Fibroblast of pulmonary artery (primary cell): ENCODE results near the gene C1QTNF3.

Experiments
- DNase-seq: peaks from one replicate; pipeline ENCODE4 v3.0.0-alpha.2; 2010; ENCODE audit warnings: low read depth
- H3K4me3 ChIP-seq: replicated peaks from 2 replicates; pipeline ENCODE4 v1.5.1; 2011; ENCODE audit warnings: low read depth, mild to moderate bottlenecking, control low read depth, low read length, moderate library complexity
- TF ChIP-seq, protein P1 (sequence below): IDR thresholded peaks from 2 replicates; pipeline ENCODE4 v1.5.1; 2011; ENCODE audit warnings: mild to moderate bottlenecking, control low read depth, low read length, inconsistent platforms; ENCODE audit errors: missing control alignments

The C1QTNF3 gene

DNA sequence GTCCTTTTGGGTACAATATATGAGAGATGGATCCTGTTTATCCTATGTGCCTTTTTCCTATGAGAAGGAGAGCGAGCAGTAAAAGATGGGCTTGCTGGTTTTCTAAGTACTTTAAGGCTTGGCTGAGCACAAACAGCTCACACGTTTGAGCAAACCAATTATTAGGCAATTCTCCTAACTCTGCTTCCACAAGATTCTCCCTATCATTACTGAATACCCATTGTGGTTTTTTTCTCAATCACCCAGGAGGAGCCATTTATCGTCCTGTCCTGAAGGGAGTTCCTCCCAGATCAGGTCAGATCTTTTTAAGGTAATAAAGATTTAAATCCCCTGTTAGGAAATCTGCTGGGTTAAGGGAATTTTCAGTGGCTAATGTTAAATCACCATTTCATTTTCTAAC is 19.4 kb upstream of the C1QTNF3 start:
- no peak overlapping the region for H3K4me3 ChIP-seq
- TF ChIP-seq, protein P1, sequence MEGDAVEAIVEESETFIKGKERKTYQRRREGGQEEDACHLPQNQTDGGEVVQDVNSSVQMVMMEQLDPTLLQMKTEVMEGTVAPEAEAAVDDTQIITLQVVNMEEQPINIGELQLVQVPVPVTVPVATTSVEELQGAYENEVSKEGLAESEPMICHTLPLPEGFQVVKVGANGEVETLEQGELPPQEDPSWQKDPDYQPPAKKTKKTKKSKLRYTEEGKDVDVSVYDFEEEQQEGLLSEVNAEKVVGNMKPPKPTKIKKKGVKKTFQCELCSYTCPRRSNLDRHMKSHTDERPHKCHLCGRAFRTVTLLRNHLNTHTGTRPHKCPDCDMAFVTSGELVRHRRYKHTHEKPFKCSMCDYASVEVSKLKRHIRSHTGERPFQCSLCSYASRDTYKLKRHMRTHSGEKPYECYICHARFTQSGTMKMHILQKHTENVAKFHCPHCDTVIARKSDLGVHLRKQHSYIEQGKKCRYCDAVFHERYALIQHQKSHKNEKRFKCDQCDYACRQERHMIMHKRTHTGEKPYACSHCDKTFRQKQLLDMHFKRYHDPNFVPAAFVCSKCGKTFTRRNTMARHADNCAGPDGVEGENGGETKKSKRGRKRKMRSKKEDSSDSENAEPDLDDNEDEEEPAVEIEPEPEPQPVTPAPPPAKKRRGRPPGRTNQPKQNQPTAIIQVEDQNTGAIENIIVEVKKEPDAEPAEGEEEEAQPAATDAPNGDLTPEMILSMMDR, result no peak
- DNase-seq, result no peak

DNA sequence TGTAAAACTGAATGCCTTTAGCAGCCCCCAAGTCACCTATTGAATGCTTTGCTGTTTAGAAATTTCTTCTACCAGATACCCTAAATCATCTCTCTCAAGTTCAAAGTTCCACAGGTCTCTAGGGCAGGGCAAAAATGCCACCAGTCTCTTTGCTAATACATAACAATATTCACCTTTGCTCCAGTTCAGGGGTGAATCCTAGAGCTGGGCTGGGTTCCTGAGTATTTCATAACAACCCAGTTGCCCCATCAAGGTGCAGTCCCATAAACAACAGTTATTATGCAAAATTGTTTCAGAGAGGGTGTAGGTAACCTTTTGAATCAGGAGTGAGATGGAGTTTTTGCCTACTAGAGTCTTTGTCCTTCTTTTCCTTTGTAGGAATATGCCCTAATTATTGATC is 19.0 kb upstream of the C1QTNF3 start:
- TF ChIP-seq, protein P1, result no peak
- no peak overlapping the region for H3K4me3 ChIP-seq
- no peak for DNase-seq

DNA sequence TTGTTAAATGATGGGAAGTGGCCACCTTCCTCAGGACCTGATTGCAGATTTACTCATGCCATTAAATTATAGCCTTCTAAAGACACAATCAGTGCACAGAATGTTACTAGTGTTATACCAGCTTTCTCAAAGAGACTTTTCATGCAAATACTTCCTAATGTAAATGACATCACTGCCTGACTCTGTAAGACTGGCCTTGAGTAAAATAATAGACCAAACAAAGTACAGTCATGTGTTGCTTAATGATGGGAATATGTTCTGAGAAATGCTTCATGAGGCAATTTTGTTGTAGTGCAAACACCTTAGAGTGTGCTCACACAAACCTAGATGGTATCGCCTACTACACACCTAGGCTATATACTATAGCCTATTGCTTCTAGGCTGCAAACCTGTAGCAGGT is 17.0 kb upstream of the C1QTNF3 start:
- no peak overlapping the region for H3K4me3 ChIP-seq
- TF ChIP-seq, protein P1, result no peak
- DNase-seq, result no peak

DNA sequence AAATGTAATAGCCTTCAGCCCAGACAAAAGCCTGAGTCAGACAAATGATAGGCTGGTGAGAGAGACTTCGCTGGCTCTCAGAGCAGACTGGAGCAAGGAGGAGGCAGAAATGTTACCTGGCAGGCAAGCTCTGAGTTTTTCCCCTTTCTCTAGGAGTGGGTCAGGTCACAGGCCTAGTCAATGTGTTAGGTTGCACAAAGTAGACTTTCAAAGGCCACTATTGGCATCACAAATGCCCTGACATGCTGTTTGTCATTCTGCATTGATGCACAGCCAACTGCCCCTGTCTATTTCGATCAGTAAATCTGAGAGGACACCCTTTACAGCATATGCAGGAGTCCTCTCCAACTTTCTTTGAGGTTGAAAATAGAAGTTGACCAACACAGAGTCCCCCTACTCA is 15.5 kb upstream of the C1QTNF3 start:
- no peak overlapping the region for H3K4me3 ChIP-seq
- DNase-seq, result no peak
- TF ChIP-seq, protein P1, result no peak

DNA sequence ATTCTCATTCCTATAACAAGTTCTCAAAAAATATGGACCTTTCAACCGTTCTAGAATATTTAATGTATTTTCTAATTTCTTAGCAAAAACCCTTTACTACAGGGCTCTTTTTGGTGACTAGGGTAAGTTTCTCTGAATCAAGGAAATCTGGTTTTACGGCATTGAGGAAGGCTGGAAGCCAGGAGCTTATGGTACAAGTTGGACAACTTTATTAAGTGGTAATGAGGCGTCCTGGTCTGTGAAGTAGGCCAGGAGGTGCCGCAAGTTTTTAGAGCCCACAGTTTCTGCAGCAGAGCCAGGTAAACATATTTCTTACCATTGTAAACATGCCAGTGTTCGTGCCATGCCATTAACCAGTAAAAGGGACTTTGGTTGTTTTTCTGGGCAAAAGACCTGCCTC is 14.6 kb upstream of the C1QTNF3 start:
- TF ChIP-seq, protein P1, result no peak
- no peak overlapping the region for H3K4me3 ChIP-seq
- no peak for DNase-seq

DNA sequence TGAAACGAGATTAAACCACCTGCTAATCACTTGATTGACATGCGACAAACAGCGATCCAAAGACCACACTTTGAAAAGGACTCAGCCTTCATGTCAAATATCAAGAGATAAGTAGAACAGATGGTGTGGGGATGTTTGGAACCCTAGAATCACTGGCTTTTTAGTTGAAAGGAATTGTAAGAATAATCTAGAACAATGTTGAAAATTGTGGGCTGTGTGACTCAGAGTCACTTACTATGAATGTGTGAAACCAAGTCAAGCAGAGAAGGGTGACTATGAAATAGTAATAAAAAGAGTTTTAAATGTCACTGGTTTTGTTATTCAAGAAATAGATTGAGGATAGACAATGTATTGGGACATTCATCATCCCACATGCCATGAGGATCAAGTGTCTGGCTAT is 14.1 kb upstream of the C1QTNF3 start:
- H3K4me3 ChIP-seq, result no peak overlapping the region
- DNase-seq, result no peak
- TF ChIP-seq, protein P1, result no peak

DNA sequence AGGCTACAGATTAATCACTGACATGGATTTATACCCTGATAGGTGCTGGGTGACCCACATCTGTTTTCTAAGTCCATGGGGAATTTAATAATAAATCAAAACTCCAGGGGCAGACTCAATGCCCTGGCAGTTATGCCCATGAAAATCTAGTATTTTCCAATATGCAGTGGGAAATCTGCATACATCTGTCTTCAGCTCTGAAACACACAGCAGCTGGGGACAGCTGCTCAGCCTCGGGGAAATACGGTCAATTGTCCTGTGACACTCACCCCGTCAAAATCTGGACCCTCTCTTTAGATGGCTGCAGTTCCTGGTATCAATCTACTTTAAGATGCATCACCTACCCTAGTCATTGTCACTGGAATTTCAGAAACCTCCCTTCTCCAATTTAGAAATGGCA is 12.7 kb upstream of the C1QTNF3 start:
- TF ChIP-seq, protein P1, result no peak
- DNase-seq, result no peak

More for the DNA sequence above, 12.7 kb upstream of the C1QTNF3 start:
- H3K4me3 ChIP-seq, result no peak overlapping the region
